ENCODE data around the gene PDE4B.

- TF ChIP-seq CTCF (IDR thresholded peaks at IDR 0.05): no peak
- TF ChIP-seq POLR2A (IDR thresholded peaks at IDR 0.05): no peak
These were observed 25.2 kb downstream of the PDE4B start for GRCh38 chr1:65817891-65818290.

All from body of pancreas (tissue), 4 donors.